Uterus (tissue), 4 donors: ENCODE data around the gene CDC42EP1. TPM values are rescaled to one million over a fixed set of nuclear protein-coding genes. Genes with fewer than 3 reads are reported as not detected.

Source experiments
- DNase-seq, 2 donors: peaks; one replicate each; pipeline ENCODE4 v3.0.0-alpha.2; 2019 to 2020
- H3K27ac ChIP-seq, 2 donors: fragments of 200-600 bp; sonication (generic); 1 replicate in 1 of 2; 2 replicates in 1 of 2; pipeline ENCODE4 v1.5.1; 2016 to 2018
- H3K27me3 ChIP-seq, 2 donors: fragments of 200-600 bp; sonication (generic); one replicate each; pipeline ENCODE4 v1.5.1; 2018 to 2019; ENCODE audit warnings: control low read depth in 1 of 2
- H3K36me3 ChIP-seq, 2 donors: fragments of 200-600 bp; sonication (generic); one replicate each; pipeline ENCODE4 v1.5.1; 2019; ENCODE audit warnings: control low read depth in 1 of 2
- H3K4me1 ChIP-seq, 2 donors: fragments of 200-600 bp; sonication (generic); one replicate each; pipeline ENCODE4 v1.5.1; 2018 to 2019; ENCODE audit warnings: control low read depth in 1 of 2
- H3K4me3 ChIP-seq, 2 donors: fragments of 200-600 bp; sonication (generic); 1 replicate in 1 of 2; 2 replicates in 1 of 2; pipeline ENCODE4 v1.5.1; 2018 to 2019; ENCODE audit warnings: mild to moderate bottlenecking in 1 of 2
- H3K9me3 ChIP-seq, 2 donors: fragments of 200-600 bp; sonication (generic); one replicate each; pipeline ENCODE4 v1.5.1; 2019; ENCODE audit warnings: control low read depth in 1 of 2
- POLR2A ChIP-seq, 2 donors: fragments of 450-650 bp; IDR thresholded peaks; one replicate each; pipeline ENCODE4 v1.6.1; 2016; ENCODE audit warnings: antibody characterized with exemption in 2 of 2, mild to moderate bottlenecking in 1 of 2, moderate library complexity in 1 of 2
- intact Hi-C: fragments of 100-400 bp; cut with DNase I; formaldehyde crosslinking; loops from one replicate; pipeline ENCODE4 v1.15.1; 2023; ENCODE audit warnings: low total_unique reads
- small RNA-seq: library from RNA; depleted of rRNA; stranded (forward); fragments of <200 nt; gene quantifications from one replicate; pipeline ENCODE3, GENCODE V24; 2016
- total RNA-seq, 4 donors: library from RNA; depleted of rRNA in 3 of 4; stranded (reverse); fragments of >200 nt in 3 of 4; gene quantifications; one replicate each; pipeline versions ENCODE4 v1.1.0 to v1.2.4, GENCODE V29; 2014 to 2023
- TF ChIP-seq, protein P1 (sequence below), 4 experiments: fragments of 200-600 bp in 2 of 4; fragments of 450-650 bp in 2 of 4; sonication (generic) in 2 of 4; IDR thresholded peaks; one replicate each; pipeline ENCODE4 v1.5.1; 2016 to 2019; ENCODE audit warnings: antibody characterized with exemption in 4 of 4, mild to moderate bottlenecking in 2 of 4, moderate library complexity in 1 of 4
- donor health status: DM: yes; HTN: yes; CAD: no.

Gene CDC42EP1
- total RNA-seq, 4 donors from 2014 or later: 10.6 to 101 (median 16.5) TPM

- Histone ChIP-seq H3K4me1 (peaks cover 3 to 7% of the 10 kb centered on the region in 2 donors), H3K9me3 (no peaks in the 10 kb centered on the region), H3K27ac (no peak overlapping the region), H3K4me3 (no peak overlapping the region), H3K36me3 (no peaks in the 10 kb centered on the region), H3K27me3 (no peaks in the 10 kb centered on the region)
- no peak for DNase-seq
- no peak for TF ChIP-seq POLR2A (IDR thresholded peaks at IDR 0.05)
- TF ChIP-seq, protein P1, sequence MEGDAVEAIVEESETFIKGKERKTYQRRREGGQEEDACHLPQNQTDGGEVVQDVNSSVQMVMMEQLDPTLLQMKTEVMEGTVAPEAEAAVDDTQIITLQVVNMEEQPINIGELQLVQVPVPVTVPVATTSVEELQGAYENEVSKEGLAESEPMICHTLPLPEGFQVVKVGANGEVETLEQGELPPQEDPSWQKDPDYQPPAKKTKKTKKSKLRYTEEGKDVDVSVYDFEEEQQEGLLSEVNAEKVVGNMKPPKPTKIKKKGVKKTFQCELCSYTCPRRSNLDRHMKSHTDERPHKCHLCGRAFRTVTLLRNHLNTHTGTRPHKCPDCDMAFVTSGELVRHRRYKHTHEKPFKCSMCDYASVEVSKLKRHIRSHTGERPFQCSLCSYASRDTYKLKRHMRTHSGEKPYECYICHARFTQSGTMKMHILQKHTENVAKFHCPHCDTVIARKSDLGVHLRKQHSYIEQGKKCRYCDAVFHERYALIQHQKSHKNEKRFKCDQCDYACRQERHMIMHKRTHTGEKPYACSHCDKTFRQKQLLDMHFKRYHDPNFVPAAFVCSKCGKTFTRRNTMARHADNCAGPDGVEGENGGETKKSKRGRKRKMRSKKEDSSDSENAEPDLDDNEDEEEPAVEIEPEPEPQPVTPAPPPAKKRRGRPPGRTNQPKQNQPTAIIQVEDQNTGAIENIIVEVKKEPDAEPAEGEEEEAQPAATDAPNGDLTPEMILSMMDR (IDR thresholded peaks at IDR 0.05): no peak
- intact Hi-C loops: no loop called here
These were observed 56.2 kb downstream of the CDC42EP1 start for GRCh38 chr22:37616201-37617083.

DNA sequence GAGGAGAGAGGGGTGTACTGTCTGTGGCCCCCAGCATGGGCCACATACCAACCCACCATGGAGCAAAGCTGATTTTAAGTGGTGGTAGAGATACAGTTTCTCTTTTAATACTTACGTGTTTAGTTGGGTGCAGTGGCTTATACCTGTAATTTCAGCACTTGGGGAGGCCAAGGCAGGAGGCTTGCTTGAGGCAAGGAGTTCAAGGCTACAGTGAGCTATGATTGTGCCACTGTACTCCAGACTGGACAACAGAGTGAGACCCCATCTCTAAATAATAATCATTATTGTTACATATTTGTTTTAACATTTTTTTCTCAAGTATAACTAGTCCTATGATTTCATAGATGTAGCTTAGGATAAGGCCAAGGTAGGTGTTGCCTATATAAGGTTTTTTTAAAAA lies 57.2 kb downstream of the CDC42EP1 start:
- intact Hi-C loops: no loop called here
- TF ChIP-seq, protein P1 (IDR thresholded peaks at IDR 0.05): no peak
- no peak for TF ChIP-seq POLR2A (IDR thresholded peaks at IDR 0.05)
- no peaks in the 10 kb centered on the region for H3K36me3 ChIP-seq

GRCh38 chr22:37618072-37618656 lies 57.9 kb downstream of the CDC42EP1 start:
- H3K9me3 ChIP-seq: no peaks in the 10 kb centered on the region
- H3K4me1 ChIP-seq: peaks cover 2 to 7% of the 10 kb centered on the region in 2 donors
- no peak for DNase-seq
- intact Hi-C loops: no loop called here
- H3K27ac ChIP-seq: no peak overlapping the region
- H3K27me3 ChIP-seq: no peaks in the 10 kb centered on the region
- no peak for TF ChIP-seq POLR2A (IDR thresholded peaks at IDR 0.05)
- TF ChIP-seq, protein P1 (IDR thresholded peaks at IDR 0.05): no peak
- no peak overlapping the region for H3K4me3 ChIP-seq
- H3K36me3 ChIP-seq: no peaks in the 10 kb centered on the region

More for the DNA sequence above, 57.2 kb downstream of the CDC42EP1 start:
- Histone ChIP-seq H3K27ac (no peak overlapping the region), H3K4me3 (no peak overlapping the region), H3K4me1 (peaks cover 3 to 7% of the 10 kb centered on the region in 2 donors), H3K27me3 (no peaks in the 10 kb centered on the region), H3K9me3 (no peaks in the 10 kb centered on the region)
- DNase-seq: no peak

GRCh38 chr22:37618674-37619073 lies 58.4 kb downstream of the CDC42EP1 start:
- intact Hi-C loops: no loop called here
- H3K27me3 ChIP-seq: no peaks in the 10 kb centered on the region
- no peak overlapping the region for H3K27ac ChIP-seq
- no peak overlapping the region for H3K4me3 ChIP-seq
- peaks cover 0 to 2% of the 10 kb centered on the region in 2 donors for H3K4me1 ChIP-seq
- TF ChIP-seq, protein P1 (IDR thresholded peaks at IDR 0.05): no peak
- no peak for TF ChIP-seq POLR2A (IDR thresholded peaks at IDR 0.05)
- no peaks in the 10 kb centered on the region for H3K36me3 ChIP-seq
- no peaks in the 10 kb centered on the region for H3K9me3 ChIP-seq
- no peak for DNase-seq

Small RNA genes within 50 kb of the gene (small RNA-seq; reads per million reads assigned to genes)
- not detected for gene RF00017

Other genes with a start within 250 kb of the CDC42EP1 start
- gene ELFN2, start 133.0 kb upstream of the CDC42EP1 start, total RNA-seq: under 1 TPM in 2 of 4 donors, not detected in 2; 0.30 to 0.76 TPM
- 10 to 100 TPM in 3 of 4 donors, 1 to 10 TPM in 1; 7.6 to 71.2 (median 28.7) TPM for gene MFNG, start 74.1 kb upstream of the CDC42EP1 start, total RNA-seq
- 10 to 100 TPM in 2 of 4 donors, 1 to 10 TPM in 2; 4.6 to 23.4 (median 10.2) TPM for gene CARD10, start 41.1 kb upstream of the CDC42EP1 start, total RNA-seq
- gene LGALS2, start 19.6 kb downstream of the CDC42EP1 start, total RNA-seq: not detected
- gene GGA1, start 48.4 kb downstream of the CDC42EP1 start, total RNA-seq: 10 to 100 TPM; 16.7 to 78.0 (median 35.3) TPM
- gene SH3BP1, start 79.2 kb downstream of the CDC42EP1 start, total RNA-seq: 10 to 100 TPM in 3 of 4 donors, 1 to 10 TPM in 1; 7.4 to 26.2 (median 14.2) TPM
- gene PDXP, start 98.2 kb downstream of the CDC42EP1 start, total RNA-seq: 10 to 100 TPM in 1 of 4 donors, 1 to 10 TPM in 2, under 1 TPM in 1; 0.88 to 10.7 (median 3.7) TPM
- gene LGALS1, start 115.2 kb downstream of the CDC42EP1 start, total RNA-seq: 1,000 to 10,000 TPM; 1,421 to 3,100 (median 2,146) TPM
- gene NOL12, start 125.9 kb downstream of the CDC42EP1 start, total RNA-seq: 10 to 100 TPM; 11.8 to 74.3 (median 20.9) TPM
- gene TRIOBP, start 136.6 kb downstream of the CDC42EP1 start, total RNA-seq: 100 to 1,000 TPM in 3 of 4 donors, 10 to 100 TPM in 1; 56.2 to 177 (median 127) TPM
- gene GCAT, start 247.5 kb downstream of the CDC42EP1 start, total RNA-seq: 10 to 100 TPM in 3 of 4 donors, 1 to 10 TPM in 1; 3.8 to 53.8 (median 14.9) TPM